ENCODE data around the gene MACROD2.

The MACROD2 gene

GRCh38 chr20:15597306-15597705, 1602.0 kb downstream of the MACROD2 start:
- no peak for TF ChIP-seq POU6F1 (CRISPR knock-in tag; IDR thresholded peaks at IDR 0.05; ENCODE audit: borderline replicate concordance, low read depth)
- TF ChIP-seq TSHZ2 (CRISPR knock-in tag; IDR thresholded peaks at IDR 0.05) = no peak
- no peak for TF ChIP-seq CSRNP3 (CRISPR knock-in tag; IDR thresholded peaks at IDR 0.05)
- no peak for TF ChIP-seq ZFP30 (CRISPR knock-in tag; IDR thresholded peaks at IDR 0.05)

GRCh38 chr20:15599961-15600360, 1604.6 kb downstream of the MACROD2 start:
- no peak for ATAC-seq
- no peak for TF ChIP-seq TCF4 (CRISPR knock-in tag; IDR thresholded peaks at IDR 0.05; ENCODE audit: borderline replicate concordance)
- TF ChIP-seq CSDC2 (CRISPR knock-in tag; IDR thresholded peaks at IDR 0.05) = no peak
- TF ChIP-seq ARNTL (CRISPR knock-in tag; IDR thresholded peaks at IDR 0.05; ENCODE audit: borderline replicate concordance, low read depth) = no peak
- no peak for TF ChIP-seq ESRRG (CRISPR knock-in tag; IDR thresholded peaks at IDR 0.05)
- no peak for TF ChIP-seq ZFP3 (CRISPR knock-in tag; IDR thresholded peaks at IDR 0.05)
- no peak for TF ChIP-seq PATZ1 (CRISPR knock-in tag; IDR thresholded peaks at IDR 0.05; ENCODE audit: borderline replicate concordance)
- no peak for TF ChIP-seq ZNF8 (CRISPR knock-in tag; IDR thresholded peaks at IDR 0.05)
- no peak for TF ChIP-seq ZNF565 (CRISPR knock-in tag; conservative IDR thresholded peaks at IDR 0.05; ENCODE audit: low read depth)

More at GRCh38 chr20:15597306-15597705, 1602.0 kb downstream of the MACROD2 start:
- no peak for ATAC-seq

GRCh38 chr20:15600565-15600964, 1605.2 kb downstream of the MACROD2 start:
- no peak for ATAC-seq
- TF ChIP-seq PATZ1 (CRISPR knock-in tag; IDR thresholded peaks at IDR 0.05; ENCODE audit: borderline replicate concordance) (no peak), CSDC2 (CRISPR knock-in tag; IDR thresholded peaks at IDR 0.05) (no peak), TSHZ2 (CRISPR knock-in tag; IDR thresholded peaks at IDR 0.05) (no peak), ZNF8 (CRISPR knock-in tag; IDR thresholded peaks at IDR 0.05) (no peak), CSRNP3 (CRISPR knock-in tag; IDR thresholded peaks at IDR 0.05) (no peak), SNAI2 (CRISPR knock-in tag; IDR thresholded peaks at IDR 0.05) (no peak), ZNF565 (CRISPR knock-in tag; conservative IDR thresholded peaks at IDR 0.05; ENCODE audit: low read depth) (no peak), ZFP30 (CRISPR knock-in tag; IDR thresholded peaks at IDR 0.05) (no peak), RARB (CRISPR knock-in tag; IDR thresholded peaks at IDR 0.05) (no peak), BACH2 (CRISPR knock-in tag; IDR thresholded peaks at IDR 0.05; ENCODE audit: borderline replicate concordance) (no peak)
